Ovary (tissue), 9 donors: ENCODE results near the gene SMARCC1. TPM values are rescaled to one million over a fixed set of nuclear protein-coding genes. Genes with fewer than 3 reads are reported as not detected.

ENCODE experiments used
- DNase-seq, 5 donors: peaks; one replicate each; pipeline ENCODE4 v3.0.0-alpha.2; 2019 to 2020
- H3K27ac ChIP-seq, 2 donors: fragments of 200-600 bp; one replicate each; pipeline versions ENCODE4 v1.5.1 to v1.8.0; 2019 to 2022
- H3K27me3 ChIP-seq: fragments of 200-600 bp; one replicate; pipeline ENCODE4 v1.8.0; 2022
- H3K36me3 ChIP-seq: fragments of 200-600 bp; sonication (generic); one replicate; pipeline ENCODE4 v1.5.1; 2019
- H3K4me1 ChIP-seq: one replicate; pipeline ENCODE4 v1.8.1; 2013; ENCODE audit warnings: mild to moderate bottlenecking, moderate library complexity; ENCODE audit not compliant: insufficient read depth
- H3K4me3 ChIP-seq: fragments of 200-600 bp; sonication (generic); one replicate; pipeline ENCODE4 v1.5.1; 2017
- H3K9me3 ChIP-seq, 2 donors: fragments of 200-600 bp in 1 of 2; sonication (generic) in 1 of 2; one replicate each; pipeline versions ENCODE4 v1.5.1 to v1.8.1; 2013 to 2019; ENCODE audit warnings: mild to moderate bottlenecking in 1 of 2, moderate library complexity in 1 of 2
- CTCF ChIP-seq, 3 donors: fragments of 450-650 bp in 2 of 3; fragments of 200-600 bp in 1 of 3; IDR thresholded peaks; one replicate each; pipeline versions ENCODE4 v1.5.1 to v1.8.0; 2016 to 2022; ENCODE audit warnings: antibody characterized with exemption in 3 of 3, mild to moderate bottlenecking in 1 of 3
- EP300 ChIP-seq: sonication (generic); formaldehyde crosslinking; IDR thresholded peaks from one replicate; pipeline ENCODE4 v1.6.1; 2017; ENCODE audit warnings: antibody characterized with exemption
- POLR2A ChIP-seq: fragments of 450-650 bp; IDR thresholded peaks from one replicate; pipeline ENCODE4 v1.6.1; 2017; ENCODE audit warnings: antibody characterized with exemption, mild to moderate bottlenecking, moderate library complexity
- WGBS, 3 donors: extraction: QIAGEN DNeasy Blood & Tissue Kit in 1 of 3; methylation state at CpG; one replicate each; pipeline versions ENCODE4 v1.1.5 to v1.1.7; 2013 to 2017; 5-methylcytosine and 5-hydroxymethylcytosine counted together
- intact Hi-C, 4 donors: fragments of 100-400 bp; cut with DNase I; formaldehyde crosslinking; loops; one replicate each; pipeline versions ENCODE4 v1.11.0 to v1.15.1; 2022 to 2023
- polyA plus RNA-seq, 2 donors: library from polyadenylated mRNA; stranded (reverse); fragments of 200-250 nt in 1 of 2; fragments of 350-450 nt in 1 of 2; fragmentation: Illumina TruSeq in 1 of 2; extraction: RNeasy Lipid Tissue Mini Kit (QIAGEN cat#74804) in 1 of 2; gene quantifications; one replicate each; pipeline ENCODE4 v1.2.3, GENCODE V29; 2013 to 2014
- total RNA-seq, 7 donors: library from RNA; depleted of rRNA in 2 of 7; stranded (reverse); fragments of >200 nt in 2 of 7; fragmentation: NEBNext Ultra II Directional in 3 of 7; extraction: Animal tissue kit (Norgen Biotek cat#: 25700) in 3 of 7; gene quantifications; one replicate each; pipeline versions ENCODE4 v1.1.0 to v1.2.4, GENCODE V29; 2016 to 2023
- donor health status: DM: no; HTN: no; CAD: no; lungs with moderate emphysema.
- donor health status: DM: no; HTN: no; CAD: no.
- donor health status: Bipolar disorder and iron deficiency.
- donor health status: DM: yes; HTN: yes; CAD: no.
- donor health status: DM: no; HTN: no; CAD: no.
- donor health status: DM: yes; HTN: yes; CAD: no.

The SMARCC1 gene
- total and polyA plus RNA-seq, 9 donors = 24.8 to 68.9 (median 60.4) TPM

- intact Hi-C loops = no loop called here
These were observed 2.9 kb downstream of the SMARCC1 start for GRCh38 chr3:47778746-47779145.

GRCh38 chr3:47772788-47773187 lies 8.9 kb downstream of the SMARCC1 start:
- WGBS, 3 donors = 52 to 55% (median 53%) methylated on average over 8 of the region's 8 CpGs

More at GRCh38 chr3:47778746-47779145, 2.9 kb downstream of the SMARCC1 start:
- no peak overlapping the region for H3K27ac ChIP-seq
- H3K27me3 ChIP-seq = no peaks in the 10 kb centered on the region
- no peak overlapping the region for H3K4me3 ChIP-seq
- H3K9me3 ChIP-seq = no peaks in the 10 kb centered on the region
- TF ChIP-seq CTCF (IDR thresholded peaks at IDR 0.05) = no peak
- no peak for TF ChIP-seq EP300
- TF ChIP-seq POLR2A = no peak
- no peaks in the 10 kb centered on the region for H3K36me3 ChIP-seq
- WGBS, 3 donors = 86 to 93% (median 90%) methylated on average over 3 of the region's 3 CpGs
- peaks cover 7% of the 10 kb centered on the region for H3K4me1 ChIP-seq
- DNase-seq = no peak

GRCh38 chr3:47772047-47772446 lies 9.6 kb downstream of the SMARCC1 start:
- 95 to 99% (median 97%) methylated on average over 8 of the region's 8 CpGs for WGBS, 3 donors
- DNase-seq = no peak
- Histone ChIP-seq H3K27ac (no peak overlapping the region), H3K27me3 (no peaks in the 10 kb centered on the region), H3K4me3 (no peak overlapping the region), H3K36me3 (no peaks in the 10 kb centered on the region), H3K4me1 (peaks cover 7% of the 10 kb centered on the region), H3K9me3 (no peaks in the 10 kb centered on the region)
- intact Hi-C loops = no loop called here
- TF ChIP-seq CTCF (IDR thresholded peaks at IDR 0.05) (no peak), EP300 (no peak)

More at GRCh38 chr3:47772788-47773187, 8.9 kb downstream of the SMARCC1 start:
- DNase-seq = no peak
- intact Hi-C loops = no loop called here
- Histone ChIP-seq H3K9me3 (no peaks in the 10 kb centered on the region), H3K27ac (no peak overlapping the region), H3K4me3 (no peak overlapping the region), H3K27me3 (no peaks in the 10 kb centered on the region), H3K36me3 (no peaks in the 10 kb centered on the region), H3K4me1 (peaks cover 8% of the 10 kb centered on the region)
- TF ChIP-seq EP300 = no peak
- no peak for TF ChIP-seq CTCF (IDR thresholded peaks at IDR 0.05)
- TF ChIP-seq POLR2A = no peak

- no peaks in the 10 kb centered on the region for H3K36me3 ChIP-seq
- no peak for TF ChIP-seq CTCF (IDR thresholded peaks at IDR 0.05)
- TF ChIP-seq EP300 = no peak
- no peak for TF ChIP-seq POLR2A
- no peak overlapping the region for H3K4me3 ChIP-seq
- no peaks in the 10 kb centered on the region for H3K27me3 ChIP-seq
- H3K9me3 ChIP-seq = no peaks in the 10 kb centered on the region
- DNase-seq = no peak
- peaks cover 2% of the 10 kb centered on the region for H3K4me1 ChIP-seq
- intact Hi-C loops = no loop called here
- WGBS, 3 donors = 78 to 82% (median 79%) methylated on average over 4 of the region's 4 CpGs
- no peak overlapping the region for H3K27ac ChIP-seq
These were observed 15.5 kb downstream of the SMARCC1 start for GRCh38 chr3:47766186-47766585.

- WGBS, 3 donors = 31 to 34% (median 31%) methylated on average over 4 of the region's 4 CpGs
- H3K4me3 ChIP-seq = no peak overlapping the region
- no peaks in the 10 kb centered on the region for H3K36me3 ChIP-seq
- peaks cover 2% of the 10 kb centered on the region for H3K4me1 ChIP-seq
- H3K27ac ChIP-seq = no peak overlapping the region
- TF ChIP-seq POLR2A = no peak
- TF ChIP-seq EP300 = no peak
- TF ChIP-seq CTCF (IDR thresholded peaks at IDR 0.05) = no peak
- intact Hi-C loops = no loop called here
- DNase-seq = no peak
- H3K27me3 ChIP-seq = no peaks in the 10 kb centered on the region
- H3K9me3 ChIP-seq = no peaks in the 10 kb centered on the region
These were observed 19.5 kb downstream of the SMARCC1 start for GRCh38 chr3:47762233-47762632.
